Neural progenitor cell (in vitro differentiated cells): Measurements from ENCODE around the gene NKD1.

Source experiments
- CTCF ChIP-seq: fragments of 200-600 bp; sonication (generic); IDR thresholded peaks from 2 replicates; pipeline ENCODE4 v1.5.1; 2017; ENCODE audit warnings: antibody characterized with exemption, mild to moderate bottlenecking
- EZH2phosphoT487 ChIP-seq: fragments of 200-600 bp; sonication (generic); IDR thresholded peaks from 2 replicates; pipeline ENCODE4 v1.6.1; 2017; ENCODE audit warnings: antibody characterized with exemption

- TF ChIP-seq EZH2phosphoT487 (no peak), CTCF (no peak)
Observed at GRCh38 chr16:50626868-50627267, 78.7 kb downstream of the NKD1 start.
